Prostate gland (tissue), 2 donors: ENCODE data around the gene MRPS18A. TPM values are rescaled to one million over a fixed set of nuclear protein-coding genes. Genes with fewer than 3 reads are reported as not detected.

ENCODE experiments used
- DNase-seq: peaks from one replicate; pipeline ENCODE4 v3.0.0-alpha.2; 2019; ENCODE audit warnings: low spot score
- H3K27ac ChIP-seq, 2 donors: fragments of 200-600 bp; sonication (generic); 2 replicates each; pipeline ENCODE4 v1.5.1; 2017 to 2019
- H3K27me3 ChIP-seq: fragments of 200-600 bp; sonication (generic); replicated peaks from 2 replicates; pipeline ENCODE4 v1.5.1; 2019; ENCODE audit not compliant: insufficient read depth
- H3K36me3 ChIP-seq, 2 donors: fragments of 200-600 bp; sonication (generic); 1 replicate in 1 of 2; 2 replicates in 1 of 2; pipeline versions ENCODE4 v1.5.1 to v1.8.1; 2017 to 2019
- H3K4me1 ChIP-seq: fragments of 200-600 bp; sonication (generic); replicated peaks from 2 replicates; pipeline ENCODE4 v1.5.1; 2019
- H3K4me3 ChIP-seq, 2 donors: fragments of 200-600 bp; sonication (generic); 2 replicates each; pipeline ENCODE4 v1.5.1; 2017 to 2019
- H3K9me3 ChIP-seq: fragments of 200-600 bp; sonication (generic); 2 replicates; pipeline ENCODE4 v1.5.1; 2017
- POLR2A ChIP-seq: fragments of 450-650 bp; IDR thresholded peaks from one replicate; pipeline ENCODE4 v1.6.1; 2016; ENCODE audit warnings: antibody characterized with exemption, mild to moderate bottlenecking
- POLR2AphosphoS5 ChIP-seq: sonication (generic); formaldehyde crosslinking; IDR thresholded peaks from one replicate; pipeline ENCODE4 v1.6.1; 2017; ENCODE audit warnings: antibody characterized with exemption
- WGBS: methylation state at CpG from one replicate; pipeline ENCODE4 v1.1.5; 2018; 5-methylcytosine and 5-hydroxymethylcytosine counted together
- intact Hi-C: fragments of 100-400 bp; cut with DNase I; formaldehyde crosslinking; loops from one replicate; pipeline ENCODE4 v1.14.2; 2022
- total RNA-seq, 2 donors: library from RNA; depleted of rRNA; stranded (reverse); fragments of >200 nt; gene quantifications; one replicate each; pipeline ENCODE4 v1.1.0, GENCODE V29; 2016
- TF ChIP-seq, protein P1 (sequence below), 4 experiments: fragments of 200-600 bp in 2 of 4; fragments of 450-650 bp in 2 of 4; sonication (generic) in 2 of 4; IDR thresholded peaks; 1 replicate in 3 of 4; 2 replicates in 1 of 4; pipeline ENCODE4 v1.5.1; 2016 to 2019; ENCODE audit warnings: antibody characterized with exemption in 4 of 4, mild to moderate bottlenecking in 2 of 4, moderate library complexity in 2 of 4

MRPS18A gene
- total RNA-seq, 2 donors from 2014 or later: 56.6 to 56.9 TPM

DNA sequence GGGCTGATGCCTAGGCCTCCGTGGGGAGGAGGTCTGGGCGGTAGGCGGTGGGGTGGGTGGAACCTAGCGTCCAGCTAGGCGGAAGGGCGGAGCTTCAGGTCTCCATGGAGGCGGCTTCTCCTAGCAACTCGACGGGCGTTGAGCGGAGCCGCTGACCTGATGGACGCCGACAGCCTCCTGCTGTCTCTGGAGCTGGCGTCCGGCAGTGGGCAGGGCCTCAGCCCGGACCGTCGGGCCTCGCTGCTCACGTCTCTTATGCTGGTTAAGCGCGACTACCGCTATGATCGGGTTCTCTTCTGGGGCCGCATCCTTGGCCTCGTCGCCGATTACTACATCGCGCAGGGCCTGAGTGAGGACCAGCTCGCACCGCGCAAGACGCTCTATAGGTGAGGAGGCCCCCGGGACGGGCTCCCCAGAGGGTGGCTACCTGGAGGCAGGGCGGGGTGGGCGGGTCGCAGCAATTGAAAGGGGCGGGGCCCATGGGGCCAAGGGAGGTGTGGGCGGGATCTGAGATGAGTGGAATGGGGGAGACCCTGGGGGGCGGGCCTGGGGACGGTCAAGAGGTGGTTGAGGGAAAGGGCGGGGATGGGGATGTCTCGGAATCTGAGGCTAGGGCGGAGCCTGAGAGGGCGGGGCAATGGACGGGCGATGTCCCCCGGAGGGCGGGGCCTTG is 42.5 kb downstream of the MRPS18A start, which contains the start of gene RSPH9:
Gene RSPH9 (plus strand): TSS at position 97 of the 673 bp plus-strand sequence. CDS start 63 bp downstream, at position 160.
- H3K4me3 ChIP-seq: peak within 1 kb of the TSS; percentile 19 to 32
- DNase-seq: peak; percentile 40
- H3K27me3 ChIP-seq: no peaks in the 10 kb centered on the region
- peak within 1 kb of the TSS; percentile 24 to 46 for H3K27ac ChIP-seq
- intact Hi-C loops: no loop called here
- H3K4me1 ChIP-seq: no peaks in the 10 kb centered on the region
- no peak for TF ChIP-seq POLR2A
- TF ChIP-seq POLR2AphosphoS5: no peak
- TF ChIP-seq, protein P1, sequence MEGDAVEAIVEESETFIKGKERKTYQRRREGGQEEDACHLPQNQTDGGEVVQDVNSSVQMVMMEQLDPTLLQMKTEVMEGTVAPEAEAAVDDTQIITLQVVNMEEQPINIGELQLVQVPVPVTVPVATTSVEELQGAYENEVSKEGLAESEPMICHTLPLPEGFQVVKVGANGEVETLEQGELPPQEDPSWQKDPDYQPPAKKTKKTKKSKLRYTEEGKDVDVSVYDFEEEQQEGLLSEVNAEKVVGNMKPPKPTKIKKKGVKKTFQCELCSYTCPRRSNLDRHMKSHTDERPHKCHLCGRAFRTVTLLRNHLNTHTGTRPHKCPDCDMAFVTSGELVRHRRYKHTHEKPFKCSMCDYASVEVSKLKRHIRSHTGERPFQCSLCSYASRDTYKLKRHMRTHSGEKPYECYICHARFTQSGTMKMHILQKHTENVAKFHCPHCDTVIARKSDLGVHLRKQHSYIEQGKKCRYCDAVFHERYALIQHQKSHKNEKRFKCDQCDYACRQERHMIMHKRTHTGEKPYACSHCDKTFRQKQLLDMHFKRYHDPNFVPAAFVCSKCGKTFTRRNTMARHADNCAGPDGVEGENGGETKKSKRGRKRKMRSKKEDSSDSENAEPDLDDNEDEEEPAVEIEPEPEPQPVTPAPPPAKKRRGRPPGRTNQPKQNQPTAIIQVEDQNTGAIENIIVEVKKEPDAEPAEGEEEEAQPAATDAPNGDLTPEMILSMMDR (IDR thresholded peaks at IDR 0.05): no peak
- no peaks in the 10 kb centered on the region for H3K9me3 ChIP-seq
- no peaks in the 10 kb centered on the region for H3K36me3 ChIP-seq
- WGBS: 4% methylated on average over 44 of the region's 52 CpGs

DNA sequence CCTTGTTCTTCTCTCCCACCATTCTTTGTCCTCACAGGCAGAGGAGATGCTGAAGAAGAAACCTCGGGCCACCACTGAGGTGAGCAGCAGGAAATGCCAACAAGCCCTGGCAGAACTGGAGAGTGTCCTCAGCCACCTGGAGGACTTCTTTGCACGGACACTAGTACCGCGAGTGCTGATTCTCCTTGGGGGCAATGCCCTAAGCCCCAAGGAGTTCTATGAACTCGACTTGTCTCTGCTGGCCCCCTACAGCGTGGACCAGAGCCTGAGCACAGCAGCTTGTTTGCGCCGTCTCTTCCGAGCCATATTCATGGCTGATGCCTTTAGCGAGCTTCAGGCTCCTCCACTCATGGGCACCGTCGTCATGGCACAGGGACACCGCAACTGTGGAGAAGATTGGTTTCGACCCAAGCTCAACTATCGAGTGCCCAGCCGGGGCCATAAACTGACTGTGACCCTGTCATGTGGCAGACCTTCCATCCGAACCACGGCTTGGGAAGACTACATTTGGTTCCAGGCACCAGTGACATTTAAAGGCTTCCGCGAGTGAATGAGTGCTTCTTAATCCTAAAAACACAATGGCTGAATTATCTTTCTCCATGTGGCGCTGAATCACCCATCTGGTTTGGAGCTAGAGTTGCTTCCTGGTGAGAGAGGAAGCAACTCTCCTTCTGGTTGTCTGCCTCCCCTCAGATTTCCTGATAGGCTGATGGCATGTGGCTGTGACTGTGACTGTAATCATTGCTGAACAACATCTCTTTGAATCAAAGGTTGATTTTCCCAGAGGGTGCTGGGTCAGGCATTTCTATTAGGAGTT is 47.4 kb downstream of the MRPS18A start:
- 91% methylated on average over 21 of the region's 21 CpGs for WGBS
- Histone ChIP-seq H3K4me3 (no peak overlapping the region), H3K27me3 (no peaks in the 10 kb centered on the region), H3K9me3 (no peaks in the 10 kb centered on the region), H3K36me3 (no peaks in the 10 kb centered on the region), H3K27ac (no peak overlapping the region), H3K4me1 (peaks cover 4% of the 10 kb centered on the region)
- TF ChIP-seq POLR2A (no peak), POLR2AphosphoS5 (no peak)
- TF ChIP-seq, protein P1 (IDR thresholded peaks at IDR 0.05): no peak
- DNase-seq: no peak
- intact Hi-C loops: no loop called here

DNA sequence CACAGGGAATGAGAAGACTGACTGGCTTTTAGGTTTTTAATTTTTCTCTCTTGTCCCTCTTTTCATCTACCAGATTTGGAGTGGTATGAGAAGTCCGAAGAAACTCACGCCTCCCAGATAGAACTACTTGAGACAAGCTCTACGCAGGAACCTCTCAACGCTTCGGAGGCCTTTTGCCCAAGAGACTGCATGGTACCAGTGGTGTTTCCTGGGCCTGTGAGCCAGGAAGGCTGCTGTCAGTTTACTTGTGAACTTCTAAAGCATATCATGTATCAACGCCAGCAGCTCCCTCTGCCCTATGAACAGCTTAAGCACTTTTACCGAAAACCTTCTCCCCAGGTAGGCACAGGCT is 51.3 kb downstream of the MRPS18A start:
- intact Hi-C loops: no loop called here
- peak overlapping the region; percentile 65 to 71 for H3K4me3 ChIP-seq
- no peak for DNase-seq
- peaks cover 4% of the 10 kb centered on the region for H3K4me1 ChIP-seq
- H3K9me3 ChIP-seq: no peaks in the 10 kb centered on the region
- WGBS: 22% methylated on average over 7 of the region's 7 CpGs
- H3K27ac ChIP-seq: peak overlapping the region; percentile 72 to 76
- no peaks in the 10 kb centered on the region for H3K27me3 ChIP-seq
- H3K36me3 ChIP-seq: no peaks in the 10 kb centered on the region
- TF ChIP-seq POLR2A: no peak
- TF ChIP-seq, protein P1 (IDR thresholded peaks at IDR 0.05): no peak
- no peak for TF ChIP-seq POLR2AphosphoS5

DNA sequence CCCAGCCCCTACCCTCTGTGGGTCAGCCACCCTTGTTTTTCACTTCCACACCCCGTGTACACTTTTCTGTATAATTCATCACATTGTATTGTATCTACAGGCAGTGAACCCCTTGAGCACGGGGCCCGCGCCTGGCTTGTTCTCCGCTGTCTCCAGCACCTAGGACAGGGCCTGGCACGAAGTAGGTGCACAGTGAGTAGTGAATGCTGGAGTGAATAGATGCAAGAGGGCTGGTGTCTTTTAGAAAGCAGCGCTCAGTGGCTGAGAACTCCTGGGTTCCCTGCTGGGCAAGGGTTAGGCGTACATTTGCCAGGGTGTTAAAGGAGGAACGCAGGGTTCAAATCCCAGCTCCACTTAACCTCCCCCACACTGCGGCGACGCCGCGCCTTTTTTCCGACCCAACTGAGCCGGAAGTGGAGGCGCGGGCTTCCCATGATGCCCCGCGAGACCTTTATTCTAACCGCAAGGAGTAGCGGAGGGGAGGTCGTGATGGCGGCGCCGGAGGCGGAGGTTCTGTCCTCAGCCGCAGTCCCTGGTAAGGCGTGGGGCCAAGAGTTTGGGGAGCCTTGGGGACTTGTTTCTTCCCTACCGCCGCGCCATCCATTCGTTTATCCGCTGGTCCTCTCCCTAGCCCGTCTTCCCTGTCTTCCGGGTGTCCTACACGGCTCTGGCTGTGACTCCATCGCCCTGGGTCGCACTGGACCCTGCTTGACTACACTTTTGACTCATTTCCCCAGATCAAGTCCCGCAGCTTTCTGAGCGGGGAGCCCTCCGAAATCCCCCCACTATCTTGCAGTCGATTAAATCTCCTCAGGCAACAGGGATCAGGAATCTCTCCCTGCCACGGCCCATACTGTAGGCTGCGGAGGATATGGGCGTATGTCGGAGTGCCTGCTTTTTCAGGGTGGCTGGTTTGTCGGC is 51.9 kb downstream of the MRPS18A start, which contains the start of gene MAD2L1BP:
Gene MAD2L1BP (plus strand): TSS at position 454 of the 921 bp plus-strand sequence. CDS start 36 bp downstream, at position 490.
- peak within 1 kb of the TSS; percentile 72 to 76 for H3K27ac ChIP-seq
- no peaks in the 10 kb centered on the region for H3K27me3 ChIP-seq
- WGBS: 6% methylated on average over 48 of the region's 48 CpGs
- H3K4me3 ChIP-seq: peak within 1 kb of the TSS; percentile 65 to 71
- intact Hi-C loops: no loop called here
- peak; percentile 77 for DNase-seq
- TF ChIP-seq POLR2AphosphoS5: peak; percentile 96
- TF ChIP-seq, protein P1 (IDR thresholded peaks at IDR 0.05): peak in 1 of 4 experiments; percentile 10
- peak; percentile 75 for TF ChIP-seq POLR2A
- no peaks in the 10 kb centered on the region for H3K36me3 ChIP-seq
- no peaks in the 10 kb centered on the region for H3K9me3 ChIP-seq
- H3K4me1 ChIP-seq: peaks cover 4% of the 10 kb centered on the region
